Neural progenitor cell (in vitro differentiated cells): Measurements from ENCODE around the gene AGMO. TPM values are rescaled to one million over a fixed set of nuclear protein-coding genes. Genes with fewer than 3 reads are reported as not detected.

Experiments
- DNase-seq: peaks from one replicate; pipeline ENCODE4 v3.0.0-alpha.2; 2016; ENCODE audit warnings: low spot score
- H2AFZ ChIP-seq: fragments of 200-600 bp; sonication (generic); replicated peaks from 2 replicates; pipeline ENCODE4 v1.6.1; 2016; ENCODE audit warnings: antibody characterized with exemption
- H3F3A ChIP-seq: fragments of 200-600 bp; sonication (generic); 2 replicates; pipeline ENCODE4 v1.6.1; 2016; ENCODE audit warnings: antibody characterized with exemption, low read depth
- H3K27ac ChIP-seq: fragments of 200-600 bp; sonication (generic); 2 replicates; pipeline ENCODE4 v1.5.1; 2016; ENCODE audit warnings: mild to moderate bottlenecking
- H3K27me3 ChIP-seq: fragments of 200-600 bp; sonication (generic); 2 replicates; pipeline ENCODE4 v1.6.1; 2016; ENCODE audit warnings: mild to moderate bottlenecking, moderate library complexity
- H3K36me3 ChIP-seq: fragments of 200-600 bp; sonication (generic); 2 replicates; pipeline ENCODE4 v1.5.1; 2016
- H3K4me1 ChIP-seq: fragments of 200-600 bp; sonication (generic); 2 replicates; pipeline ENCODE4 v1.6.1; 2016; ENCODE audit warnings: mixed run types
- H3K4me2 ChIP-seq: fragments of 200-600 bp; sonication (generic); 2 replicates; pipeline ENCODE4 v1.6.1; 2016
- H3K4me3 ChIP-seq: fragments of 200-600 bp; sonication (generic); 2 replicates; pipeline ENCODE4 v1.5.1; 2016
- H3K79me2 ChIP-seq: fragments of 200-600 bp; sonication (generic); 2 replicates; pipeline ENCODE4 v1.6.1; 2016; ENCODE audit warnings: low read depth
- H3K9ac ChIP-seq: fragments of 200-600 bp; sonication (generic); 2 replicates; pipeline ENCODE4 v1.6.1; 2016
- H3K9me3 ChIP-seq: fragments of 200-600 bp; sonication (generic); 2 replicates; pipeline ENCODE4 v1.5.1; 2016; ENCODE audit warnings: low read depth
- H4K20me1 ChIP-seq: fragments of 200-600 bp; sonication (generic); 2 replicates; pipeline ENCODE4 v1.6.1; 2016; ENCODE audit warnings: low read depth
- H3K27ac Mint-ChIP-seq: 3 replicates; pipeline ENCODE4 v1.8.0; 2021; ENCODE audit warnings: mixed read lengths
- H3K27me3 Mint-ChIP-seq: 2 replicates; pipeline ENCODE4 v1.8.0; 2022; ENCODE audit warnings: low read depth, mild to moderate bottlenecking, inconsistent platforms, moderate library complexity, mixed read lengths; ENCODE audit not compliant: insufficient read depth
- H3K36me3 Mint-ChIP-seq: 3 replicates; pipeline ENCODE4 v1.8.0; 2021; ENCODE audit warnings: mixed read lengths
- H3K4me1 Mint-ChIP-seq: 3 replicates; pipeline ENCODE4 v1.8.0; 2021; ENCODE audit warnings: mixed read lengths
- H3K4me3 Mint-ChIP-seq: 3 replicates; pipeline ENCODE4 v1.8.0; 2021; ENCODE audit warnings: mild to moderate bottlenecking, moderate library complexity, mixed read lengths
- H3K9me3 Mint-ChIP-seq: 3 replicates; pipeline ENCODE4 v1.8.0; 2020; ENCODE audit warnings: mixed read lengths
- EZH2 ChIP-seq: fragments of 200-600 bp; sonication (generic); IDR thresholded peaks from 2 replicates; pipeline ENCODE4 v1.6.1; 2017; ENCODE audit warnings: antibody characterized with exemption, mild to moderate bottlenecking, moderate library complexity
- EZH2phosphoT487 ChIP-seq: fragments of 200-600 bp; sonication (generic); IDR thresholded peaks from 2 replicates; pipeline ENCODE4 v1.6.1; 2017; ENCODE audit warnings: antibody characterized with exemption
- total RNA-seq: library from RNA; depleted of rRNA; stranded (reverse); fragments of >200 nt; gene quantifications from 2 replicates; pipeline ENCODE4 v1.2.3, GENCODE V29; 2015; ENCODE audit warnings: low replicate concordance
- TF ChIP-seq, protein P1 (sequence below): fragments of 200-600 bp; sonication (generic); IDR thresholded peaks from 2 replicates; pipeline ENCODE4 v1.5.1; 2017; ENCODE audit warnings: antibody characterized with exemption, mild to moderate bottlenecking

Gene AGMO
- total RNA-seq, 1 donor from 2014 or later, result 0.30 TPM

DNA sequence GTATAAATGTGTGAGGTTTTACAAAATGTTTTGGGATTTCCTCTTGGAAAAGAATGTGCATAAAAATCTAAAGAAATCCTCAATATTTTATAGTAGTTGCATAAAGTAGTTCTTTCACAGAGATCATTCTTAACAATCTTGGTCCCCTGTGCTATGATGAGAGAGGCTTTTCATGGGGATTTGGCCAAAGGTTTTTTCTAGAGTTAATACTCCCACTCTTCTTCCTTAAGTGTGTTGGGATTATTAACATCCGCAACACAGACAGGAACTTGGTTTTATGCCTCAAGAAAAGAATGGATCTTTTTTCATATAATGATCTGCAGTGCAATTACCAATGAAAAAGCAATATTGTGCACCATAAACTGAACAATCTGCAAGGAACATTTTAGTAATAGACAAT, 71.5 kb downstream of the AGMO start:
- H3K9me3 Mint-ChIP-seq, result no peaks in the 10 kb centered on the region
- H3K4me3 Mint-ChIP-seq, result no peak overlapping the region

DNA sequence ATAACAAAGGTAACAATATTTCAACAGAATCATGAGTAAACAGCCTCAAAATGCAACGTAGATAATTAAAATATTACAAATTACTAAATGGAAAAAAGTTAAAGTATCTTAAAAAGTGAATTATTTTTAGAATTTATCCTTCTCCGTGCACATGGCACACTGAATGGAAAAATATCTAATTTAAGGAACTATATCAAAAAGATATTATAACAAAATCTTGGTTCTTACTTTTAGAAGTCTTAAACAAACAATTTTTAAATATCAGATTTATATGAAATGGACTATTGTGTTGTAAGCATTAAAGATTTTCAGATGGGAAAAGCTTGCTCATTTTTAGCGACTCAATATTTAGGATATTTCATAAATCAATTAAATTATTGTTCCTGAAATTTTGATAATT, 72.0 kb downstream of the AGMO start:
- Histone ChIP-seq H3K27ac (no peak overlapping the region), H3K4me2 (no peak overlapping the region), H2AFZ (no peak overlapping the region)

More for the DNA sequence above, 71.5 kb downstream of the AGMO start:
- peaks cover 5% of the 10 kb centered on the region for H3K4me1 ChIP-seq
- no peak overlapping the region for H3K4me3 ChIP-seq
- H3K4me2 ChIP-seq, result no peak overlapping the region
- no peak for DNase-seq
- Mint-ChIP-seq H3K36me3 (no peaks in the 10 kb centered on the region), H3K27ac (no peak overlapping the region), H3K4me1 (no peaks in the 10 kb centered on the region), H3K27me3 (no peaks in the 10 kb centered on the region)
- H2AFZ ChIP-seq, result no peak overlapping the region
- TF ChIP-seq, protein P1, sequence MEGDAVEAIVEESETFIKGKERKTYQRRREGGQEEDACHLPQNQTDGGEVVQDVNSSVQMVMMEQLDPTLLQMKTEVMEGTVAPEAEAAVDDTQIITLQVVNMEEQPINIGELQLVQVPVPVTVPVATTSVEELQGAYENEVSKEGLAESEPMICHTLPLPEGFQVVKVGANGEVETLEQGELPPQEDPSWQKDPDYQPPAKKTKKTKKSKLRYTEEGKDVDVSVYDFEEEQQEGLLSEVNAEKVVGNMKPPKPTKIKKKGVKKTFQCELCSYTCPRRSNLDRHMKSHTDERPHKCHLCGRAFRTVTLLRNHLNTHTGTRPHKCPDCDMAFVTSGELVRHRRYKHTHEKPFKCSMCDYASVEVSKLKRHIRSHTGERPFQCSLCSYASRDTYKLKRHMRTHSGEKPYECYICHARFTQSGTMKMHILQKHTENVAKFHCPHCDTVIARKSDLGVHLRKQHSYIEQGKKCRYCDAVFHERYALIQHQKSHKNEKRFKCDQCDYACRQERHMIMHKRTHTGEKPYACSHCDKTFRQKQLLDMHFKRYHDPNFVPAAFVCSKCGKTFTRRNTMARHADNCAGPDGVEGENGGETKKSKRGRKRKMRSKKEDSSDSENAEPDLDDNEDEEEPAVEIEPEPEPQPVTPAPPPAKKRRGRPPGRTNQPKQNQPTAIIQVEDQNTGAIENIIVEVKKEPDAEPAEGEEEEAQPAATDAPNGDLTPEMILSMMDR, result no peak
- TF ChIP-seq EZH2phosphoT487 (no peak), EZH2 (no peak)
- no peaks in the 10 kb centered on the region for H3K79me2 ChIP-seq
- H3K36me3 ChIP-seq, result no peaks in the 10 kb centered on the region
- H3K27ac ChIP-seq, result no peak overlapping the region
- H3K27me3 ChIP-seq, result no peaks in the 10 kb centered on the region
- H4K20me1 ChIP-seq, result no peaks in the 10 kb centered on the region
- no peaks in the 10 kb centered on the region for H3F3A ChIP-seq
- H3K9me3 ChIP-seq, result no peaks in the 10 kb centered on the region
- no peak overlapping the region for H3K9ac ChIP-seq

DNA sequence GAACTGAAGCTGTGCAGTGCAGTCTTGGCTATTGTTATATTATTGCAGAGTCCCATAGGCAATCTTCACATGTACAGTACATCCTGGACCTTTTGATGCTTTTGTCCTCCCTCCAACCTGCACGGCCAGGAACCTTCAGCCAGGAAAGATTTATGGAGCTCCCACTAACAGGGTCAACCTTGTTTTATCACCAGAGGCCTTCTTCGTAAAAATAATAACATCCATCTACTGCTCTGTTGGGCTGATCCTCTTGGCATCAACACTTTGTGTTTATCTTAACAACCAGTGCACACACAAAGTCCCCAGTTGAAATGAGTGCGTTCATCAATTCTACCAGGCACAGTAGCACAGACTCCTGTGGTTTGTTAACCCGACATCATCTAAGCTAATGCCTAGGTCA, 72.4 kb downstream of the AGMO start:
- TF ChIP-seq, protein P1, result no peak
- TF ChIP-seq EZH2, result no peak
- no peak for TF ChIP-seq EZH2phosphoT487
- Histone ChIP-seq H3K4me3 (no peak overlapping the region), H3K9me3 (no peaks in the 10 kb centered on the region), H3K4me2 (no peak overlapping the region), H3K27me3 (no peaks in the 10 kb centered on the region), H4K20me1 (no peaks in the 10 kb centered on the region), H3F3A (no peaks in the 10 kb centered on the region), H3K36me3 (no peaks in the 10 kb centered on the region), H3K4me1 (peaks cover 5% of the 10 kb centered on the region), H3K79me2 (no peaks in the 10 kb centered on the region), H3K9ac (no peak overlapping the region), H2AFZ (no peak overlapping the region), H3K27ac (no peak overlapping the region)
- Mint-ChIP-seq H3K4me3 (no peak overlapping the region), H3K4me1 (no peaks in the 10 kb centered on the region), H3K36me3 (no peaks in the 10 kb centered on the region), H3K9me3 (no peaks in the 10 kb centered on the region), H3K27me3 (no peaks in the 10 kb centered on the region), H3K27ac (no peak overlapping the region)
- DNase-seq, result no peak

More for the DNA sequence above, 72.0 kb downstream of the AGMO start:
- Mint-ChIP-seq H3K27ac (no peak overlapping the region), H3K27me3 (no peaks in the 10 kb centered on the region), H3K36me3 (no peaks in the 10 kb centered on the region), H3K4me1 (no peaks in the 10 kb centered on the region), H3K4me3 (no peak overlapping the region), H3K9me3 (no peaks in the 10 kb centered on the region)
- no peak overlapping the region for H3K4me3 ChIP-seq
- no peaks in the 10 kb centered on the region for H3K27me3 ChIP-seq
- H4K20me1 ChIP-seq, result no peaks in the 10 kb centered on the region
- no peaks in the 10 kb centered on the region for H3F3A ChIP-seq
- H3K4me1 ChIP-seq, result peaks cover 5% of the 10 kb centered on the region
- no peaks in the 10 kb centered on the region for H3K9me3 ChIP-seq
- H3K79me2 ChIP-seq, result no peaks in the 10 kb centered on the region
- no peaks in the 10 kb centered on the region for H3K36me3 ChIP-seq
- TF ChIP-seq, protein P1, result no peak
- TF ChIP-seq EZH2phosphoT487 (no peak), EZH2 (no peak)
- DNase-seq, result no peak
- H3K9ac ChIP-seq, result no peak overlapping the region
